Measurements from ENCODE around the gene KANK3.
"Not testable (repeated sequence)": the region's sequence is repeated elsewhere in the genome, so short reads cannot be mapped to it uniquely, and the experiment has no call there.

KANK3 gene

DNA sequence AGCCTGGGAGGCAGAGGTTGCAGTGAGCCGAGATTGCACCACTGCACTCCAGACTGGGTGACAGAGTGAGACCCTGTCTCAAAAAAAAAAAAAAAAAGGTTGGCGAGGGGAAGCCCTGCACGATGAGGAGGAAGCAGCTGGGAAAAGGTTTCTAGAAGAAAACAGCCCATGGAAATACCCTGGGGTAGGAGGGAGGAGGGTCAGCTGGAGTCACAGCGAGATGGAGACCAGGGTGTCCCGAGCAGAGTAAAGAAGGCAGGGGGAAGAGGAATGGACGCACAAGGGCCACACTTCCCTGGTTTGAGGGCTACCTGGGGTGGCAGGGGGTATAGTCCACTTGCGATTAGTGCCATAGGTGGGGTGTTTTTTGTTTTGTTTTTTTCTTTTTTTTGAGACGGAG is 6.4 kb downstream of the KANK3 start:
- DNase-seq = no peak

- DNase-seq = no peak
Observed at GRCh38 chr19:8336072-8336569, 6.9 kb downstream of the KANK3 start.

GRCh38 chr19:8335343-8336071 is 7.6 kb downstream of the KANK3 start:
- no peak for DNase-seq

DNA sequence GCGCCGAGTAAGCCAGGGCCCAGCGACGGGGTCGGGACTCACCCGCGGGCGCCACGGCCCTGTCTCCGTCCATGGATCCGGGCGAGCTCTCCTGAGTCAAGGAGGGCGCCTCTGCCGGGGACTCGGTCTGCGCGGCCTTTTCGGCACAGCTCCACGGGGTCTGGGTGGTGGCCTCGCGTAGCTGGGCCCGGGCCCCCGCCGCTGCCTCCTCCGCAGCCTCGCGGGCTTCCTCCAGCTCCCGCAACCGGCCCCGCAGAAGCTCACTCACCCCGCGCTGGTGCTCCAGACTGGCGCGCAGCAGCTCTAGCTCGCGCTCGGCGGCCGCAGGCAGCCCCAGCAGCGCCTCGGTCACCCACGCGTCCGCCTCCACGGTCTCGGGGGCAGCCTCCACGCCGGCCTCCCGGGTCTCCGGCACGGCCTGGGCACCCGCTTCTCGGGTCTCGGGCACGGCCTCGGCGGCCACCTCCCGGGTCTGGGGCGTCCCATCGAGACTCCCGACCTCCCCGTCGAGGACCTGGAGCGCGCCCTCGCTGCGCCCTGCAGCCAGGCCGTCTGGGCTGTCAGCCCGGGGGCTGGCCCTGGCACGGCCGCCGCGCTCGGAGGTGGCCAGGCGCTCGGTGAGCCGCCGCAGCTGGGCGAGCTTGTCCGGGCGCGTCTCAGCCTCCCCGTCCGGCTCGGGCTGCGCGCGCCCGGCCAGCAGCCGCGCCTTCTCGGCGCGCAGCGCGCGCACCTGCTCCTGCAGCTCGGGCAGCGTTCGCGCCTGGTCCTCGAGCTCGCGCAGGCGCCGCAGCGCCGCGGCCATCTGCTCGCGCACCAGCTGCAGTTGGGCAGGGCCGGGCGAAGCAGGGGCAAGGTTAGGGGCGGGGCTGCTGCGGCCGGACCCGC is 8.4 kb downstream of the KANK3 start:
- DNase-seq = peak; percentile 51

- no peak for DNase-seq
Observed at GRCh38 chr19:8333767-8334457, 9.2 kb downstream of the KANK3 start.

DNA sequence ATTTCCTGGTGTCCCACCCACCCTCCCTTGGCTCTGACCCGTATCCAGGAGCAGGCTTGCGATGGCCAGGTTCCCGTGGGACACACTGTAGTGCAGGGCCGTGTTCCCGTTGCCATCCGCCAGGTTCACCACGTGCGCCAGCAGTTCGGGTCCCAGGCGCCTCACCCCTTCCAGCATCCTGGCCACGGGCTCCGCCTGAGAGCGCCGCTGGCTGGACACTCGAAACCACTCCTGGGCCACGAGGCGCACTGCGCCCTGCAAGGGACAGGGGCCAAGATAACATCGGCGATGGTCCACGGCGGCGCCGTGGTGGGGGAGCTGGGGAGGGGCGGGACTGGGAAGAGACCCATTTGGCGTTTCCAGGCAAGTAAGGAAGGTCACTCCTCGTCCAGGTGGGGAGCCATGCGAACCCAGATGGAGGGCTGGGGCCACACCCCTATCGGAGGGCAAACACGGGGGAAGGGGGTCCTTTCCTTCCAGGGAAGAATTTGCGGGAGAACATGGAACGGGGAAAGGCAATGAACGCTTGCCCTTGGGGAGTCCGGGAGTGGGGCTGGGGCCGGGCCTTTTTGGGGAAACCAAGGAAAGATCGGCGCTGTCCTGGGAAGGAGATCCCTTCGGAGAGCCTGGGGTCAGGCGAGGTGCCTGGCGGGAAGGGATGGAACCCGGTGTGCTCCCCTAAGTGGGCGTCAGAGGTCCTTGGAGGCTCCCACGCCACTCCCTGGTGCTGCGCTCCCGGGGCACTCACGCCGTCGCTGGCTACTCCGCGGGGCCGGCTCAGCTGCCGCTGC is 9.9 kb downstream of the KANK3 start:
- DNase-seq = no peak

- no peak for DNase-seq
Observed at GRCh38 chr19:8331263-8331845, 11.7 kb downstream of the KANK3 start.

DNA sequence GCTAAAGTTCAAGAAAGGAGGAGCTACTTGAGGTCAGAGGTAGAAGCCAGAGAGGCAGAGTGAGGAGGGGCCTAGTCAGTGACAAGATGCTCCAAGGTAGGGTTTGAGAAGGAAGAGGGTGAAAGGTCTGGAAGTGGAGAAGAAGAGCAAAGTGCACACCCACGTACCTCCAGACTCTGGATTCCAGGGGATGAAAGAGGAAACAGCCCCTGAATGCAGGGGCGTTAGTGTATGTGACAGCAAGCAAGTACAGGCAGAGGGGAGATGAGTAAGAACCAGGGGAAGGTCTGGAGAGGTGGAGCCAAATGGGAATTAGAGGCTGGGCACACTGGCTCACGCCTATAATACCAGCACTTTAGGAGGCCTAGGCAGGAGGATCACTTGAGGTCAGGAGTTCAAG is 13.1 kb downstream of the KANK3 start:
- peak; percentile 69 for DNase-seq

- DNase-seq = no peak
Observed at GRCh38 chr19:8325454-8325853, 17.6 kb downstream of the KANK3 start.

DNA sequence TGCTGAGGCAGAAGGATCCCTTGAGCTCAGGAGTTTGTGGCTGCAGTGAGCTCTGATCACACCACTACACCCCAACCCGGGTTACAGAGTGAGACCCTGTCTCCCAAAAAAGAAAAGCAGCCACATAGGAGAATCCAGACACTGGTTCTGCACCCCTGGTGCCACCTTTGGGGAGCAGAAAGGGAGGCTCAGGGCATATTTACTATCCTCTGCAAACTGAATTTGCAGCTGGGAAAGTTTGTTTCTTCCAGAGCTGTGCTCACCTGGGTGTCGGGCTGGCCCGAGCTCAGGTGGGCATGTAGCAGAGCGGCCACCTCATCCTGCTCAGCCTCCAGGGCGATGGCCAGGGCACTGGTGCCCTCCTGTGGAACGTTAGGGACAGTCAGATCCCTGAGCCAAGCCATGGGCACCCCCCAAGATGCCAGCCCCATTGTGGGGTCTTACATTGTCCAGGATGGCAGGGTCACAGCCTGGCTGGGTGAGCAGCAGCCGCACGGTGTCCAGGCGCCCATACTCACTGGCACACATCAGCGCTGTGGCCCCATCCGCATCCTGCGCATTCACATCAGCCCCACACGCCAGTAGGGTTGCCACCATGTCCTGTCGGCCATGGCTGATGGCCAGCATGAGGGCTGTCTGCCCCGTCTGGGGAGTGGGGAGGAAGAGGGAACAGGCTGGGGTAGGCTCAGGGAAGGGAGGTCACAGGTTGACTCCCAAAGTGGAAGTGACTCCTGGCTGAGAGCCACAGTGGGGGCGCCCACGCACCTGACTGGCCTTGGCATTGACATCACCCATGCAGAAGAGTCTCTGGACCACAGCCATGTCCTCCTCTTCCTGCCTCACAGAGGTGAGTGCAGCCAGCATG is 18.6 kb downstream of the KANK3 start:
- no peak for DNase-seq

DNA sequence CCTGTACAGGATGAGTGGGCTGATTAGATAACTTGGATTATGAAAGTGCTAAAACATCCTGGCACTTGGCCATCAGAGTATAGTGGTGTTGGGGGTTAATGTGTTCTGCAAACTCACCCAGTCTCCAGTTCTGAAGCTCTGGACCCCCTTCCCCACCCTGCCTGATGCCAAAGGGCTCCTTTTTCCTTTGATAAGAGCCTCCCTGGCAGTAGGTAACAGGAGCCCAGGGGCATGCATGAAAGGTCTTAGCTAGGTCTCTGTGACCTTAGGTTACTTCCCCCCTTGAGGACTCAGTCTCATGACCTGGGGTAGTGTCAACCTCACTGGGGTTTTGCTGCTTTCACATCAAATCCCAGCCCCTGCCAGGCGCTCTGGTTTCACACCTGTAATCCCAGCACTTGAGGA is 19.3 kb downstream of the KANK3 start:
- DNase-seq = no peak

- no peak for DNase-seq
Observed at GRCh38 chr19:8322638-8322997, 20.4 kb downstream of the KANK3 start.

- no peak for DNase-seq
Observed at GRCh38 chr19:8321986-8322637, 20.9 kb downstream of the KANK3 start.

DNA sequence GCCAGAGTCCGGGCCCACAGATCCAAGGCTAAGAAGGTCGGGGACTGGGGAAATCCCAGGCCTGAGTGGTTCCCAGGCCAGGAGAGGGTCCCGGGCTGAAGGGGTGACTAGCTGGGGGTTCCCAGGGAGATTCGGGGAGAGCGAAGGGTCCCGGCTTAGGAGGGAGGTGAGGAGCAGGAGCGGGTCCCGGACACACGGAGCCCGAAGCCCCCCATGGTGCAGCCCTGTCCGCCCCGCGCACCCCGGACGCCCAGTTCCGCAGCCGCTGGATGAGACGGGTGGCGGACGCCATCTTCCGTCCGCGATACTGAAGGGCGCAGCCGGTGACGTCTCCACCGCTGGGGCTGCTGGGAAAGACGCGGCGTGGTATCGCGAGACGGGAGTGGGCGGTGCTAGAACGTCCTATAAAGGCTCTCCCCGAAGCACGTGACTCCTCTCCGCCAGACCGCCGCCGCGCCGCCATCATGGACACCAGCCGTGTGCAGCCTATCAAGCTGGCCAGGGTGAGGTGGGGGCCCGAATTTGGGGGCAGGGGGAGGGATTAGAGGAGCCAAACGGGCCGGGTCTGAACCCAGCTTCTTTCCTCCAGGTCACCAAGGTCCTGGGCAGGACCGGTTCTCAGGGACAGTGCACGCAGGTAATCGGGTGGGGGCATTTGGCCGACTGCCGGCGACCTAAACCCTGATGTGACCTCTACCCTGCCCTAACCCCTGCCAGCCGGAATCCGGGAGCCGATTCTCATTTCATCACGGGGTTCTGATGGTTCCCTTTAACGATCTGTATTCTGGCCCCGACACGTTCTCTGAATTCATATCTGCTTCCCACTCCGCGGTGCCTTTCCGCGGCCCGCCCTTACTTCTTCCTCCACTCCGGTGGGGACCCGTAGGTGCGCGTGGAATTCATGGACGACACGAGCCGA is 21.7 kb downstream of the KANK3 start, which contains the start of the genes NDUFA7 and RPS28:
NDUFA7 (minus strand) TSS at position 309 of the 919 bp plus-strand sequence; CDS start at position 292, 17 bp downstream.
RPS28 (plus strand) TSS at position 430 of the 919 bp plus-strand sequence; CDS start at position 465, 35 bp downstream.
- peak; percentile 99 for DNase-seq

DNA sequence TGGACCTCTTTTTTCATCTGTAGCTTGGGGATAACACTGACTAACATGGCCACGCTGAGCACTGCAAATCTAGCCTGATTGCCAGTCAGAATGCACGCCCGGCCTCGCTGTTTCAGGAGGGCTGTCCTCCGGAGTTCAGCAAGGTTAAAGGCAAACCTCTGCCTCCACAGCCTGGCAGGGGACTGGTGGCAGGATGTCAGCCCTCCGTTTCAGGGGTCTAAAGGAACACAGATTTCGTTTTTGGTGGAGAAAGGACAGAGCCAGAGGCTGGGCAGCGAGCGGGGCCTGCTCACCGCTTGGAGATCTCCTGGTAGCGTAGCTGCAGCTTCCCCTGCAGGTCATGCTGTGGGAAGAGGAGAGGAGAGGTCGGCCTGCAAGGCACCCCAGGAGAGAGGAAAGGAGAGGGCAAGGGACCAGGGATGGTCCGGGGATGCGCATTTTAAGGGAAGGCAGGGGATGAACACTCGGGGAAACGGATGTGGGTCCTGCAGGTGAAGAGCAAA is 22.4 kb downstream of the KANK3 start:
- DNase-seq = no peak

GRCh38 chr19:8319807-8320520 is 23.1 kb downstream of the KANK3 start:
- no peak for DNase-seq

DNA sequence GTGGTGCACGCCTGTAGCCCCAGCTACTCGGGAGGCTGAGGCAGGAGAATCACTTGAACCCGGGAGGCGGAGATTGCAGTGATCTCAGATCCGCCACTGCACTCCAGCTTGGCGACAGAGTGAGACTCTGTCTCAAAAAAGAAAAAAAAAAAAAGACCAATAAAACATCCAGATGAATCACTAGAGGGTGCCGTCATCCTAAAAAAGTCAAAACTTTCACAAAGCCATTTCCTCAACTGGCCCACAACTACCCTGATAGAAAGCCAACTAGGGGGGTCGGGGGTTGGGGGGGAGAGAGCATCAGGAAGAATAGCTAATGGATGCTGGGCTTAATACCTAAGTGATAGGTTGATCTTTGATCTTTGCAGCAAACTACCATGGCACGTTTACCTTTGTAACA is 24.2 kb downstream of the KANK3 start:
- not testable (repeated sequence) for DNase-seq

Measured in suppressor macrophage treated with lipopolysaccharide for 4 hours (primary cell).